HepG2 (cell line): ENCODE data around the gene PC. TPM values are rescaled to one million over a fixed set of nuclear protein-coding genes. Genes with fewer than 3 reads are reported as not detected.

ENCODE experiments used
- CCDC6 ChIP-seq: sonication (generic); formaldehyde crosslinking; IDR thresholded peaks from 2 replicates; pipeline ENCODE4 v1.8.1; 2022; ENCODE audit warnings: mild to moderate bottlenecking, missing genetic modification reagents, moderate library complexity
- DNMT3B ChIP-seq: conservative IDR thresholded peaks from 2 replicates; pipeline ENCODE4 v1.6.1; 2016; ENCODE audit warnings: missing biosample characterization, control low read depth
- ERF ChIP-seq: IDR thresholded peaks from 2 replicates; pipeline ENCODE4 v1.6.1; 2018; ENCODE audit warnings: missing biosample characterization, missing genetic modification reagents
- IKZF1 ChIP-seq: fragments of 450-650 bp; IDR thresholded peaks from 2 replicates; pipeline ENCODE4 v1.7.1; 2016
- JARID2 ChIP-seq: sonication (generic); formaldehyde crosslinking; IDR thresholded peaks from 2 replicates; pipeline ENCODE4 v1.8.1; 2023; ENCODE audit warnings: missing genetic modification reagents, inconsistent platforms; ENCODE audit not compliant: insufficient replicate concordance
- KDM4B ChIP-seq: sonication (generic); formaldehyde crosslinking; IDR thresholded peaks from 2 replicates; pipeline ENCODE4 v1.4.0; 2020; ENCODE audit warnings: missing genetic modification reagents
- NR2F6 ChIP-seq, 2 experiments: IDR thresholded peaks; 2 replicates each; pipeline ENCODE4 v1.6.1; 2016; ENCODE audit warnings: antibody characterized with exemption in 1 of 2, mild to moderate bottlenecking in 1 of 2
- NR3C1 ChIP-seq: sonication (generic); formaldehyde crosslinking; IDR thresholded peaks from 2 replicates; pipeline ENCODE4 v1.4.0; 2020; ENCODE audit warnings: missing genetic modification reagents
- PAX8 ChIP-seq: sonication (generic); formaldehyde crosslinking; IDR thresholded peaks from 2 replicates; pipeline ENCODE4 v1.8.0; 2022; ENCODE audit warnings: mild to moderate bottlenecking, missing genetic modification reagents, borderline replicate concordance
- RELA ChIP-seq: sonication (generic); formaldehyde crosslinking; IDR thresholded peaks from 2 replicates; pipeline ENCODE4 v1.4.0; 2020; ENCODE audit warnings: missing genetic modification reagents
- SMAD9 ChIP-seq: sonication (generic); formaldehyde crosslinking; IDR thresholded peaks from 2 replicates; pipeline ENCODE4 v1.5.1; 2020; ENCODE audit warnings: mild to moderate bottlenecking, missing genetic modification reagents
- SOX6 ChIP-seq, 2 experiments: fragments of 450-650 bp in 1 of 2; sonication (generic) in 1 of 2; formaldehyde crosslinking in 1 of 2; IDR thresholded peaks; 2 replicates each; pipeline versions ENCODE4 v1.4.0 to v1.6.1; 2017 to 2020; ENCODE audit warnings: antibody characterized with exemption in 1 of 2, mild to moderate bottlenecking in 1 of 2, missing genetic modification reagents in 1 of 2
- TRIM24 ChIP-seq: sonication (generic); formaldehyde crosslinking; IDR thresholded peaks from 2 replicates; pipeline ENCODE4 v1.8.0; 2022; ENCODE audit warnings: mild to moderate bottlenecking, missing genetic modification reagents
- ZFP36 ChIP-seq: fragments of 150-350 bp; IDR thresholded peaks from 2 replicates; pipeline ENCODE4 v1.6.1; 2018; ENCODE audit warnings: borderline replicate concordance, low read length, low read depth; ENCODE audit not compliant: partially characterized antibody
- ZHX1 ChIP-seq: sonication (generic); formaldehyde crosslinking; IDR thresholded peaks from 2 replicates; pipeline ENCODE4 v1.8.1; 2022; ENCODE audit warnings: low read depth, mild to moderate bottlenecking, missing genetic modification reagents
- ZNF841 ChIP-seq: sonication (generic); formaldehyde crosslinking; IDR thresholded peaks from 2 replicates; pipeline ENCODE4 v1.8.1; 2023; ENCODE audit warnings: missing genetic modification reagents, borderline replicate concordance
- ZSCAN12 ChIP-seq: sonication (generic); formaldehyde crosslinking; IDR thresholded peaks from 2 replicates; pipeline ENCODE4 v1.9.0; 2021; ENCODE audit warnings: mild to moderate bottlenecking, missing genetic modification reagents
- polyA plus RNA-seq, 8 experiments: library from polyadenylated mRNA; depleted of rRNA in 3 of 8; stranded (reverse) in 7 of 8; unstranded in 1 of 8; fragments of >200 nt; fragmentation: Illumina TruSeq in 4 of 8; extraction: Trizol in 4 of 8; gene quantifications; 2 replicates each; pipeline versions ENCODE4 v1.2.1 to v1.2.3, GENCODE V29; 2011 to 2016; ENCODE audit warnings: low read depth in 4 of 8, missing spikeins in 1 of 8, mixed read lengths in 1 of 8; ENCODE audit not compliant: insufficient read depth in 1 of 8
- total RNA-seq, 5 experiments: library from RNA; depleted of rRNA; stranded (reverse); fragments of >200 nt; fragmentation: Illumina TruSeq; extraction: Trizol; gene quantifications; 2 replicates each; pipeline ENCODE4 v1.2.3, GENCODE V29; 2016; ENCODE audit warnings: low read depth in 1 of 5
- TF ChIP-seq, protein P1 (sequence below): sonication (generic); formaldehyde crosslinking; IDR thresholded peaks from 2 replicates; pipeline ENCODE4 v1.8.1; 2023; ENCODE audit warnings: mild to moderate bottlenecking, missing genetic modification reagents
- TF ChIP-seq, protein P2 (sequence below): IDR thresholded peaks from 2 replicates; pipeline ENCODE4 v1.6.1; 2016
- TF ChIP-seq, protein P3 (sequence below): sonication (generic); formaldehyde crosslinking; IDR thresholded peaks from 2 replicates; pipeline ENCODE4 v1.8.0; 2023; ENCODE audit warnings: mild to moderate bottlenecking, missing genetic modification reagents
- TF ChIP-seq, protein P4 (sequence below): sonication (generic); formaldehyde crosslinking; IDR thresholded peaks from 2 replicates; pipeline ENCODE4 v1.4.0; 2020; ENCODE audit warnings: mild to moderate bottlenecking, missing genetic modification reagents
- TF ChIP-seq, protein P5 (sequence below): sonication (generic); formaldehyde crosslinking; IDR thresholded peaks from 2 replicates; pipeline ENCODE4 v1.4.0; 2020; ENCODE audit warnings: missing genetic modification reagents

The PC gene
- total and polyA plus RNA-seq, 2 of the 13 experiments (the other 11 are each of a cell fraction or from before 2014, with no cell fraction given) = 29.0 to 39.0 TPM

GRCh38 chr11:66996609-66997273, 38.6 kb upstream of the PC start (continued):
- TF ChIP-seq SMAD9 (CRISPR knock-in tag) = no peak
- no peak for TF ChIP-seq CCDC6
- TF ChIP-seq TRIM24 (CRISPR knock-in tag) = no peak
- TF ChIP-seq ZHX1 (CRISPR knock-in tag) = no peak
- TF ChIP-seq, protein P1, sequence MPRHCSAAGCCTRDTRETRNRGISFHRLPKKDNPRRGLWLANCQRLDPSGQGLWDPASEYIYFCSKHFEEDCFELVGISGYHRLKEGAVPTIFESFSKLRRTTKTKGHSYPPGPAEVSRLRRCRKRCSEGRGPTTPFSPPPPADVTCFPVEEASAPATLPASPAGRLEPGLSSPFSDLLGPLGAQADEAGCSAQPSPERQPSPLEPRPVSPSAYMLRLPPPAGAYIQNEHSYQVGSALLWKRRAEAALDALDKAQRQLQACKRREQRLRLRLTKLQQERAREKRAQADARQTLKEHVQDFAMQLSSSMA (CRISPR knock-in tag) = no peak
- peak; percentile 68 for TF ChIP-seq NR2F6 (IDR thresholded peaks at IDR 0.05)
- TF ChIP-seq NR2F6 (CRISPR knock-in tag; IDR thresholded peaks at IDR 0.05) = peak; percentile 67; the same call in 1 of the 2 replicates
- TF ChIP-seq ZNF841 (CRISPR knock-in tag) = no peak
- TF ChIP-seq, protein P2, sequence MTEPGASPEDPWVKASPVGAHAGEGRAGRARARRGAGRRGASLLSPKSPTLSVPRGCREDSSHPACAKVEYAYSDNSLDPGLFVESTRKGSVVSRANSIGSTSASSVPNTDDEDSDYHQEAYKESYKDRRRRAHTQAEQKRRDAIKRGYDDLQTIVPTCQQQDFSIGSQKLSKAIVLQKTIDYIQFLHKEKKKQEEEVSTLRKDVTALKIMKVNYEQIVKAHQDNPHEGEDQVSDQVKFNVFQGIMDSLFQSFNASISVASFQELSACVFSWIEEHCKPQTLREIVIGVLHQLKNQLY = no peak
- TF ChIP-seq, protein P3, sequence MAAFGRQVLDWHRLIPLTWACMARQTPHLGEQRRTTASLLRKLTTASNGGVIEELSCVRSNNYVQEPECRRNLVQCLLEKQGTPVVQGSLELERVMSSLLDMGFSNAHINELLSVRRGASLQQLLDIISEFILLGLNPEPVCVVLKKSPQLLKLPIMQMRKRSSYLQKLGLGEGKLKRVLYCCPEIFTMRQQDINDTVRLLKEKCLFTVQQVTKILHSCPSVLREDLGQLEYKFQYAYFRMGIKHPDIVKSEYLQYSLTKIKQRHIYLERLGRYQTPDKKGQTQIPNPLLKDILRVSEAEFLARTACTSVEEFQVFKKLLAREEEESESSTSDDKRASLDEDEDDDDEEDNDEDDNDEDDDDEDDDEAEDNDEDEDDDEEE (CRISPR knock-in tag) = no peak
- TF ChIP-seq KDM4B (CRISPR knock-in tag) = no peak
- TF ChIP-seq, protein P4, sequence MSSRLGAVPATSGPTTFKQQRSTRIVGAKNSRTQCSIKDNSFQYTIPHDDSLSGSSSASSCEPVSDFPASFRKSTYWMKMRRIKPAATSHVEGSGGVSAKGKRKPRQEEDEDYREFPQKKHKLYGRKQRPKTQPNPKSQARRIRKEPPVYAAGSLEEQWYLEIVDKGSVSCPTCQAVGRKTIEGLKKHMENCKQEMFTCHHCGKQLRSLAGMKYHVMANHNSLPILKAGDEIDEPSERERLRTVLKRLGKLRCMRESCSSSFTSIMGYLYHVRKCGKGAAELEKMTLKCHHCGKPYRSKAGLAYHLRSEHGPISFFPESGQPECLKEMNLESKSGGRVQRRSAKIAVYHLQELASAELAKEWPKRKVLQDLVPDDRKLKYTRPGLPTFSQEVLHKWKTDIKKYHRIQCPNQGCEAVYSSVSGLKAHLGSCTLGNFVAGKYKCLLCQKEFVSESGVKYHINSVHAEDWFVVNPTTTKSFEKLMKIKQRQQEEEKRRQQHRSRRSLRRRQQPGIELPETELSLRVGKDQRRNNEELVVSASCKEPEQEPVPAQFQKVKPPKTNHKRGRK = no peak
- TF ChIP-seq IKZF1 = no peak
- TF ChIP-seq NR3C1 (CRISPR knock-in tag) = no peak
- TF ChIP-seq, protein P5, sequence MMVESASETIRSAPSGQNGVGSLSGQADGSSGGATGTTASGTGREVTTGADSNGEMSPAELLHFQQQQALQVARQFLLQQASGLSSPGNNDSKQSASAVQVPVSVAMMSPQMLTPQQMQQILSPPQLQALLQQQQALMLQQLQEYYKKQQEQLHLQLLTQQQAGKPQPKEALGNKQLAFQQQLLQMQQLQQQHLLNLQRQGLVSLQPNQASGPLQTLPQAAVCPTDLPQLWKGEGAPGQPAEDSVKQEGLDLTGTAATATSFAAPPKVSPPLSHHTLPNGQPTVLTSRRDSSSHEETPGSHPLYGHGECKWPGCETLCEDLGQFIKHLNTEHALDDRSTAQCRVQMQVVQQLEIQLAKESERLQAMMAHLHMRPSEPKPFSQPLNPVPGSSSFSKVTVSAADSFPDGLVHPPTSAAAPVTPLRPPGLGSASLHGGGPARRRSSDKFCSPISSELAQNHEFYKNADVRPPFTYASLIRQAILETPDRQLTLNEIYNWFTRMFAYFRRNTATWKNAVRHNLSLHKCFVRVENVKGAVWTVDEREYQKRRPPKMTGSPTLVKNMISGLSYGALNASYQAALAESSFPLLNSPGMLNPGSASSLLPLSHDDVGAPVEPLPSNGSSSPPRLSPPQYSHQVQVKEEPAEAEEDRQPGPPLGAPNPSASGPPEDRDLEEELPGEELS (CRISPR knock-in tag) = peak; percentile 65; the same call in 1 of the 2 replicates
- TF ChIP-seq ERF (CRISPR knock-in tag) = no peak
- TF ChIP-seq SOX6 (IDR thresholded peaks at IDR 0.05) = no peak
- TF ChIP-seq SOX6 (CRISPR knock-in tag; IDR thresholded peaks at IDR 0.05) = peak; percentile 50; the same call in 1 of the 2 replicates
- TF ChIP-seq RELA (CRISPR knock-in tag) = no peak
- no peak for TF ChIP-seq DNMT3B (CRISPR knock-in tag)
- no peak for TF ChIP-seq PAX8 (CRISPR knock-in tag)
- no peak for TF ChIP-seq JARID2 (CRISPR knock-in tag)
- TF ChIP-seq ZSCAN12 (CRISPR knock-in tag) = no peak
- no peak for TF ChIP-seq ZFP36
